GF-D8 (cell line): Measurements from ENCODE around the gene RSBN1L.
A peak's percentile ranks its signal among the peaks of the same experiment; 100 is the strongest.

Source experiments
- DNase-seq: peaks from one replicate; lab custom pipeline; 2025; lab: John Stamatoyannopoulos, UW

RSBN1L gene

GRCh38 chr7:77731716-77732115, 35.5 kb downstream of the RSBN1L start:
- no peak for DNase-seq

- DNase-seq: no peak
These were observed 38.6 kb downstream of the RSBN1L start for GRCh38 chr7:77734659-77735421.

- no peak for DNase-seq
These were observed 39.2 kb downstream of the RSBN1L start for GRCh38 chr7:77735457-77735856.

GRCh38 chr7:77736991-77737390, 40.7 kb downstream of the RSBN1L start:
- DNase-seq: no peak

- DNase-seq: no peak
These were observed 42.1 kb downstream of the RSBN1L start for GRCh38 chr7:77738382-77738781.

- DNase-seq: no peak
These were observed 42.6 kb downstream of the RSBN1L start for GRCh38 chr7:77738871-77739270.

GRCh38 chr7:77740257-77740656, 44.0 kb downstream of the RSBN1L start:
- DNase-seq: no peak

GRCh38 chr7:77743518-77743917, 47.3 kb downstream of the RSBN1L start:
- DNase-seq: no peak

GRCh38 chr7:77745746-77746145, 49.5 kb downstream of the RSBN1L start:
- DNase-seq: no peak

GRCh38 chr7:77746164-77746823, 50.0 kb downstream of the RSBN1L start:
- no peak for DNase-seq

- DNase-seq: no peak
These were observed 50.5 kb downstream of the RSBN1L start for GRCh38 chr7:77746824-77747165.

- DNase-seq: no peak
These were observed 50.9 kb downstream of the RSBN1L start for GRCh38 chr7:77747178-77747577.

- DNase-seq: no peak
These were observed 51.5 kb downstream of the RSBN1L start for GRCh38 chr7:77747718-77748117.

GRCh38 chr7:77752016-77752415, 55.8 kb downstream of the RSBN1L start:
- DNase-seq: peak; percentile 100

GRCh38 chr7:77753173-77753572, 56.9 kb downstream of the RSBN1L start:
- DNase-seq: no peak

GRCh38 chr7:77757589-77757988, 61.3 kb downstream of the RSBN1L start:
- no peak for DNase-seq

GRCh38 chr7:77759294-77759889, 63.1 kb downstream of the RSBN1L start:
- DNase-seq: peak; percentile 22

GRCh38 chr7:77760809-77761453, 64.7 kb downstream of the RSBN1L start:
- DNase-seq: peak; percentile 47

- no peak for DNase-seq
These were observed 69.2 kb downstream of the RSBN1L start for GRCh38 chr7:77765481-77765880.

GRCh38 chr7:77765906-77766800, 69.9 kb downstream of the RSBN1L start:
- no peak for DNase-seq

GRCh38 chr7:77766801-77767605, 70.7 kb downstream of the RSBN1L start:
- no peak for DNase-seq
